Measurements from ENCODE around the gene NPAS3. TPM values are rescaled to one million over a fixed set of nuclear protein-coding genes. Genes with fewer than 3 reads are reported as not detected.

NPAS3 gene
- total RNA-seq, 1 experiment from 2014 or later = not detected

DNA sequence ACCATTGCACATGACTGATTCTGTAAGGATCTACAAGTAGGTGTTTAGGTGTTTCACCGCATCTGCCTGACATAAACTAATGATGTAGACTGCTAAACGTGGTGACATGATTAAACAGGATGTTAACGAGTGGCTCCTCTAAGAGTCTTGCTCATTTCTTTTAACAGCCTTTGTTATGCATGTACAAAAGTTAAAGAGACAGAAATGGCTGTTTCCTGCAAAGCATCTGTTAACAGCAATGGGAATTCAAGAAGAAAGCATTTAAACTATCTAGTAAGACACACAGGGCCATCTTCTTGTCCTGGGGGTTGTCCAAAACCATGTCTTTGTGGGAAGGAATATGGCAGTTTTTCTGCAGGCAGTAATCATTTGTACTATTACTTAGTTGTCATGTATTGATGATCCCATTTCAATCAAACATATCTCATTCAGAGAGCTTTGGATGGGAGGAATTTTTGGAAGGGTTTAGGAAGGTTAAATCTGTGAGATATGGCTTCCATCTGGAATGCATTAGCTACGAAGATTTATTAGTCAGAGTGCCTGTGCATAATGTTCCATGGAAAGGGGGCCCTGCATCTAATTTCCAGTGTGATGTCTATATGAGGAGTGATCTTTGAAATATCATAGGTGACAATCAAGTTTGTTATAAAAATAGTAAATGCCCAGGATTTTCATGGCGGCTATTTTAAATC is 517.1 kb downstream of the NPAS3 start:
- no peaks in the 10 kb centered on the region for H4K20me1 ChIP-seq (ENCODE audit: insufficient read depth)
- H3K9me3 ChIP-seq (ENCODE audit: control insufficient read depth in 1 of 2, insufficient read depth in 1 of 2, low read depth in 1 of 2, low read length in 2 of 2) = no peaks in the 10 kb centered on the region
- H3K9ac ChIP-seq (ENCODE audit: low read length) = no peak overlapping the region
- H2AFZ ChIP-seq (ENCODE audit: low read depth, low read length, poor library complexity, severe bottlenecking) = no peak overlapping the region
- RAD21 ChIA-PET (ENCODE audit: low non-redundant PET in 1 of 2, low total read pairs in 2 of 2, uncharacterized antibody in 2 of 2, unreplicated experiment in 2 of 2) = no interaction called here
- POLR2A ChIA-PET = no interaction called here
- H3K9me2 ChIP-seq (ENCODE audit: insufficient read depth) = no peaks in the 10 kb centered on the region
- TF ChIP-seq TCF7L2 (IDR thresholded peaks at IDR 0.05; ENCODE audit: borderline replicate concordance, extremely low read depth, insufficient read depth, insufficient read length) (no peak), CEBPB (IDR thresholded peaks at IDR 0.05; ENCODE audit: low read depth) (no peak)
- TF ChIP-seq, protein P1, sequence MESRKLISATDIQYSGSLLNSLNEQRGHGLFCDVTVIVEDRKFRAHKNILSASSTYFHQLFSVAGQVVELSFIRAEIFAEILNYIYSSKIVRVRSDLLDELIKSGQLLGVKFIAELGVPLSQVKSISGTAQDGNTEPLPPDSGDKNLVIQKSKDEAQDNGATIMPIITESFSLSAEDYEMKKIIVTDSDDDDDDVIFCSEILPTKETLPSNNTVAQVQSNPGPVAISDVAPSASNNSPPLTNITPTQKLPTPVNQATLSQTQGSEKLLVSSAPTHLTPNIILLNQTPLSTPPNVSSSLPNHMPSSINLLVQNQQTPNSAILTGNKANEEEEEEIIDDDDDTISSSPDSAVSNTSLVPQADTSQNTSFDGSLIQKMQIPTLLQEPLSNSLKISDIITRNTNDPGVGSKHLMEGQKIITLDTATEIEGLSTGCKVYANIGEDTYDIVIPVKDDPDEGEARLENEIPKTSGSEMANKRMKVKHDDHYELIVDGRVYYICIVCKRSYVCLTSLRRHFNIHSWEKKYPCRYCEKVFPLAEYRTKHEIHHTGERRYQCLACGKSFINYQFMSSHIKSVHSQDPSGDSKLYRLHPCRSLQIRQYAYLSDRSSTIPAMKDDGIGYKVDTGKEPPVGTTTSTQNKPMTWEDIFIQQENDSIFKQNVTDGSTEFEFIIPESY (IDR thresholded peaks at IDR 0.05; ENCODE audit: extremely low read depth, insufficient replicate concordance, low read length) = no peak
- TF ChIP-seq, protein P2, sequence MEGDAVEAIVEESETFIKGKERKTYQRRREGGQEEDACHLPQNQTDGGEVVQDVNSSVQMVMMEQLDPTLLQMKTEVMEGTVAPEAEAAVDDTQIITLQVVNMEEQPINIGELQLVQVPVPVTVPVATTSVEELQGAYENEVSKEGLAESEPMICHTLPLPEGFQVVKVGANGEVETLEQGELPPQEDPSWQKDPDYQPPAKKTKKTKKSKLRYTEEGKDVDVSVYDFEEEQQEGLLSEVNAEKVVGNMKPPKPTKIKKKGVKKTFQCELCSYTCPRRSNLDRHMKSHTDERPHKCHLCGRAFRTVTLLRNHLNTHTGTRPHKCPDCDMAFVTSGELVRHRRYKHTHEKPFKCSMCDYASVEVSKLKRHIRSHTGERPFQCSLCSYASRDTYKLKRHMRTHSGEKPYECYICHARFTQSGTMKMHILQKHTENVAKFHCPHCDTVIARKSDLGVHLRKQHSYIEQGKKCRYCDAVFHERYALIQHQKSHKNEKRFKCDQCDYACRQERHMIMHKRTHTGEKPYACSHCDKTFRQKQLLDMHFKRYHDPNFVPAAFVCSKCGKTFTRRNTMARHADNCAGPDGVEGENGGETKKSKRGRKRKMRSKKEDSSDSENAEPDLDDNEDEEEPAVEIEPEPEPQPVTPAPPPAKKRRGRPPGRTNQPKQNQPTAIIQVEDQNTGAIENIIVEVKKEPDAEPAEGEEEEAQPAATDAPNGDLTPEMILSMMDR (IDR thresholded peaks at IDR 0.05 in 2 of 3, conservative IDR thresholded peaks at IDR 0.05 in 1 of 3; ENCODE audit: borderline replicate concordance in 1 of 3, insufficient read depth in 1 of 3, low read depth in 2 of 3, low read length in 2 of 3) = no peak
- H3K36me3 ChIP-seq (ENCODE audit: control insufficient read depth in 1 of 2, insufficient read depth in 2 of 2, low read length in 2 of 2) = no peaks in the 10 kb centered on the region
- no peaks in the 10 kb centered on the region for H3K27me3 ChIP-seq (ENCODE audit: insufficient read depth, low read length)
- BruUV-seq (replicated peaks) = no TSS peak
- H3K4me1 ChIP-seq (ENCODE audit: control insufficient read depth in 1 of 2, insufficient read depth in 2 of 2, low read length in 2 of 2) = no peaks in the 10 kb centered on the region
- ATAC-seq (no peak), DNase-seq (ENCODE audit: low read depth, low spot score) (no peak)
- H3K4me3 ChIP-seq (replicated peaks in 1 of 2; ENCODE audit: low read depth in 1 of 2, low read length in 2 of 2) = no peak overlapping the region
- H3K79me2 ChIP-seq (ENCODE audit: insufficient read depth, low read length) = no peaks in the 10 kb centered on the region
- CTCF ChIA-PET = no interaction called here
- no peak overlapping the region for H3K4me2 ChIP-seq (ENCODE audit: low read length)
- H3K27ac ChIP-seq (ENCODE audit: low read depth, low read length) = no peak overlapping the region
- intact Hi-C loops (cut with micrococcal nuclease) = no loop called here
